H9 (cell line): ENCODE measurements around the gene ADCY1. TPM values are rescaled to one million over a fixed set of nuclear protein-coding genes. Genes with fewer than 3 reads are reported as not detected.

Experiments used
- DNase-seq: peaks from one replicate; pipeline ENCODE4 v3.0.0-alpha.2; 2017
- H2AFZ ChIP-seq: one replicate; pipeline ENCODE4 v1.6.1; 2013; ENCODE audit warnings: mild to moderate bottlenecking, low read length, control low read depth, moderate library complexity
- H2AK5ac ChIP-seq: 2 replicates; pipeline ENCODE4 v1.6.1; 2013; ENCODE audit warnings: low read length, control low read depth, mixed read lengths; ENCODE audit not compliant: insufficient read length
- H2BK120ac ChIP-seq: one replicate; pipeline ENCODE4 v1.6.1; 2013; ENCODE audit warnings: low read depth, mild to moderate bottlenecking, low read length, control low read depth, inconsistent platforms; ENCODE audit not compliant: poor library complexity, severe bottlenecking
- H2BK12ac ChIP-seq: 2 replicates; pipeline ENCODE4 v1.6.1; 2013; ENCODE audit warnings: low read length, control low read depth, mixed read lengths, low read depth; ENCODE audit not compliant: insufficient read length
- H2BK15ac ChIP-seq: 2 replicates; pipeline ENCODE4 v1.6.1; 2013; ENCODE audit warnings: low read depth, low read length, control low read depth
- H2BK20ac ChIP-seq: one replicate; pipeline ENCODE4 v1.6.1; 2013; ENCODE audit warnings: low read depth, mild to moderate bottlenecking, low read length, control low read depth, inconsistent platforms; ENCODE audit not compliant: poor library complexity, severe bottlenecking
- H2BK5ac ChIP-seq: 2 replicates; pipeline ENCODE4 v1.6.1; 2013; ENCODE audit warnings: low read length, control low read depth, mixed read lengths; ENCODE audit not compliant: insufficient read length
- H3K14ac ChIP-seq: 2 replicates; pipeline ENCODE4 v1.6.1; 2013; ENCODE audit warnings: low read length, control low read depth; ENCODE audit not compliant: insufficient read depth
- H3K18ac ChIP-seq: 2 replicates; pipeline ENCODE4 v1.6.1; 2013; ENCODE audit warnings: low read depth, mild to moderate bottlenecking, mixed read lengths, low read length, control low read depth; ENCODE audit not compliant: insufficient read length
- H3K23ac ChIP-seq: 2 replicates; pipeline ENCODE4 v1.6.1; 2013; ENCODE audit warnings: low read length, control low read depth, mixed read lengths, low read depth; ENCODE audit not compliant: insufficient read length
- H3K23me2 ChIP-seq: 2 replicates; pipeline ENCODE4 v1.6.1; 2013; ENCODE audit warnings: low read depth, mild to moderate bottlenecking, mixed read lengths, low read length, control low read depth; ENCODE audit not compliant: insufficient read length, poor library complexity, severe bottlenecking
- H3K27ac ChIP-seq: 2 replicates; pipeline ENCODE4 v1.5.1; 2013; ENCODE audit warnings: low read length, control low read depth, mixed read lengths, low read depth; ENCODE audit not compliant: insufficient read length
- H3K27me3 ChIP-seq: 2 replicates; pipeline ENCODE4 v1.6.1; 2013; ENCODE audit warnings: low read length, control low read depth, inconsistent platforms; ENCODE audit not compliant: insufficient read depth
- H3K4ac ChIP-seq: 2 replicates; pipeline ENCODE4 v1.6.1; 2013; ENCODE audit warnings: low read depth, mild to moderate bottlenecking, control low read depth, inconsistent platforms, low read length, moderate library complexity
- H3K4me1 ChIP-seq: 2 replicates; pipeline ENCODE4 v1.6.1; 2013; ENCODE audit warnings: low read length, control low read depth, inconsistent platforms; ENCODE audit not compliant: insufficient read depth
- H3K4me2 ChIP-seq: 2 replicates; pipeline ENCODE4 v1.6.1; 2013; ENCODE audit warnings: low read length, control low read depth, mixed read lengths; ENCODE audit not compliant: insufficient read length, insufficient read depth
- H3K56ac ChIP-seq: 2 replicates; pipeline ENCODE4 v1.6.1; 2013; ENCODE audit warnings: low read depth, mild to moderate bottlenecking, mixed read lengths, low read length, control low read depth; ENCODE audit not compliant: insufficient read length
- H3K79me1 ChIP-seq: 2 replicates; pipeline ENCODE4 v1.6.1; 2013; ENCODE audit warnings: low read depth, mild to moderate bottlenecking, moderate library complexity, low read length, control low read depth, inconsistent platforms; ENCODE audit not compliant: insufficient read depth, poor library complexity, severe bottlenecking
- H3K79me2 ChIP-seq: 2 replicates; pipeline ENCODE4 v1.6.1; 2013; ENCODE audit warnings: low read length, control low read depth, inconsistent platforms; ENCODE audit not compliant: insufficient read depth
- H3K9ac ChIP-seq: 2 replicates; pipeline ENCODE4 v1.6.1; 2013; ENCODE audit warnings: low read length, control low read depth, mixed read lengths; ENCODE audit not compliant: insufficient read length; ENCODE audit errors: extremely low read depth
- H3K9me3 ChIP-seq: one replicate; pipeline ENCODE4 v1.6.1; 2013; ENCODE audit warnings: low read depth, low read length, inconsistent platforms; ENCODE audit not compliant: control insufficient read depth
- H3T11ph ChIP-seq: one replicate; pipeline ENCODE4 v1.6.1; 2013; ENCODE audit warnings: mild to moderate bottlenecking, low read length, control low read depth, inconsistent platforms
- H4K20me1 ChIP-seq: one replicate; pipeline ENCODE4 v1.6.1; 2013; ENCODE audit not compliant: control insufficient read depth, insufficient read length, insufficient read depth
- H4K5ac ChIP-seq: 2 replicates; pipeline ENCODE4 v1.6.1; 2013; ENCODE audit warnings: low read depth, mild to moderate bottlenecking, mixed read lengths, low read length, control low read depth; ENCODE audit not compliant: insufficient read length
- H4K8ac ChIP-seq: replicated peaks from 2 replicates; pipeline ENCODE4 v1.6.1; 2013; ENCODE audit warnings: low read length, control low read depth, mixed read lengths, low read depth; ENCODE audit not compliant: insufficient read length
- H4K91ac ChIP-seq: 2 replicates; pipeline ENCODE4 v1.6.1; 2013; ENCODE audit warnings: low read depth, mild to moderate bottlenecking, moderate library complexity, mixed read lengths, low read length, control low read depth; ENCODE audit not compliant: insufficient read length
- H3K27ac Mint-ChIP-seq, 3 experiments: 2 replicates in 2 of 3; 3 replicates in 1 of 3; pipeline ENCODE4 v1.8.0; 2020 to 2021; ENCODE audit warnings: mixed read lengths in 3 of 3, mild to moderate bottlenecking in 1 of 3, moderate library complexity in 1 of 3
- H3K27me3 Mint-ChIP-seq: 2 replicates; pipeline ENCODE4 v1.8.0; 2021; ENCODE audit warnings: low read depth, mild to moderate bottlenecking, moderate library complexity, mixed read lengths
- H3K36me3 Mint-ChIP-seq, 3 experiments: 2 replicates in 2 of 3; 3 replicates in 1 of 3; pipeline ENCODE4 v1.8.0; 2020 to 2021; ENCODE audit warnings: low read depth in 3 of 3, mixed read lengths in 3 of 3; ENCODE audit not compliant: insufficient read depth in 1 of 3
- H3K4me1 Mint-ChIP-seq, 2 experiments: 2 replicates each; pipeline ENCODE4 v1.8.0; 2020; ENCODE audit warnings: mixed read lengths in 2 of 2
- H3K4me3 Mint-ChIP-seq, 2 experiments: 2 replicates in 1 of 2; 3 replicates in 1 of 2; pipeline ENCODE4 v1.8.0; 2020 to 2021; ENCODE audit warnings: mild to moderate bottlenecking in 2 of 2, mixed read lengths in 2 of 2, moderate library complexity in 1 of 2
- H3K9me3 Mint-ChIP-seq, 2 experiments: 2 replicates in 1 of 2; 3 replicates in 1 of 2; pipeline ENCODE4 v1.8.0; 2020; ENCODE audit warnings: mild to moderate bottlenecking in 2 of 2, mixed read lengths in 2 of 2, moderate library complexity in 1 of 2
- WGBS: extraction: QIAGEN DNeasy Blood & Tissue Kit; methylation state at CpG from one replicate; pipeline ENCODE4 v1.1.7; 2013; ENCODE audit warnings: missing lambda C conversion rate, low lambda C conversion rate, mixed read lengths; ENCODE audit not compliant: insufficient read length; ENCODE audit errors: extremely low coverage; 5-methylcytosine and 5-hydroxymethylcytosine counted together
- total RNA-seq: library from RNA; stranded (reverse); gene quantifications from 2 replicates; pipeline ENCODE4 v1.2.1, GENCODE V29; 2021
- TF ChIP-seq, protein P1 (sequence below): fragments of 200-600 bp; sonication (generic); conservative IDR thresholded peaks from 3 replicates; pipeline ENCODE4 v1.8.0; 2021; ENCODE audit warnings: antibody characterized with exemption, mild to moderate bottlenecking

ADCY1 gene
- total RNA-seq, 1 experiment from 2014 or later, result 21.6 TPM

GRCh38 chr7:45716380-45717203, 142.4 kb downstream of the ADCY1 start:
- H3K23ac ChIP-seq, result no peak overlapping the region
- TF ChIP-seq, protein P1, sequence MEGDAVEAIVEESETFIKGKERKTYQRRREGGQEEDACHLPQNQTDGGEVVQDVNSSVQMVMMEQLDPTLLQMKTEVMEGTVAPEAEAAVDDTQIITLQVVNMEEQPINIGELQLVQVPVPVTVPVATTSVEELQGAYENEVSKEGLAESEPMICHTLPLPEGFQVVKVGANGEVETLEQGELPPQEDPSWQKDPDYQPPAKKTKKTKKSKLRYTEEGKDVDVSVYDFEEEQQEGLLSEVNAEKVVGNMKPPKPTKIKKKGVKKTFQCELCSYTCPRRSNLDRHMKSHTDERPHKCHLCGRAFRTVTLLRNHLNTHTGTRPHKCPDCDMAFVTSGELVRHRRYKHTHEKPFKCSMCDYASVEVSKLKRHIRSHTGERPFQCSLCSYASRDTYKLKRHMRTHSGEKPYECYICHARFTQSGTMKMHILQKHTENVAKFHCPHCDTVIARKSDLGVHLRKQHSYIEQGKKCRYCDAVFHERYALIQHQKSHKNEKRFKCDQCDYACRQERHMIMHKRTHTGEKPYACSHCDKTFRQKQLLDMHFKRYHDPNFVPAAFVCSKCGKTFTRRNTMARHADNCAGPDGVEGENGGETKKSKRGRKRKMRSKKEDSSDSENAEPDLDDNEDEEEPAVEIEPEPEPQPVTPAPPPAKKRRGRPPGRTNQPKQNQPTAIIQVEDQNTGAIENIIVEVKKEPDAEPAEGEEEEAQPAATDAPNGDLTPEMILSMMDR, result no peak
- H3K18ac ChIP-seq, result no peak overlapping the region
- H2AK5ac ChIP-seq, result no peak overlapping the region
- no peak overlapping the region for H2BK15ac ChIP-seq
- no peak overlapping the region for H4K8ac ChIP-seq
- no peaks in the 10 kb centered on the region for H3K9me3 ChIP-seq
- no peak overlapping the region for H3K27ac ChIP-seq
- no peaks in the 10 kb centered on the region for H3K23me2 ChIP-seq
- H3K14ac ChIP-seq, result no peak overlapping the region
- Mint-ChIP-seq H3K4me3 (no peak overlapping the region; a peak in 1 of 5 replicates), H3K9me3 (no peaks in the 10 kb centered on the region), H3K4me1 (no peaks in the 10 kb centered on the region), H3K27ac (peak overlapping the region in 1 of 3 experiments; percentile 67; a peak in 1 of 7 replicates), H3K27me3 (no peaks in the 10 kb centered on the region), H3K36me3 (peaks cover 0 to 4% (median 3%) of the 10 kb centered on the region in 3 experiments; a peak in 2 of 7 replicates)
- H3K4me1 ChIP-seq, result no peaks in the 10 kb centered on the region
- no peak overlapping the region for H2BK20ac ChIP-seq
- no peak overlapping the region for H4K91ac ChIP-seq
- H3K79me1 ChIP-seq, result no peaks in the 10 kb centered on the region
- DNase-seq, result peak; percentile 17
- no peak overlapping the region for H2BK12ac ChIP-seq
- no peak overlapping the region for H2AFZ ChIP-seq
- H3K9ac ChIP-seq, result no peak overlapping the region
- H3K4me2 ChIP-seq, result no peak overlapping the region
- no peaks in the 10 kb centered on the region for H3K27me3 ChIP-seq
- no CpG with 5 or more reads among the region's 16 CpGs for WGBS
- no peaks in the 10 kb centered on the region for H3K79me2 ChIP-seq
- H2BK5ac ChIP-seq, result no peak overlapping the region
- no peak overlapping the region for H4K5ac ChIP-seq
- H3T11ph ChIP-seq, result no peak overlapping the region
- H3K56ac ChIP-seq, result no peak overlapping the region
- no peaks in the 10 kb centered on the region for H4K20me1 ChIP-seq
- no peak overlapping the region for H3K4ac ChIP-seq
- no peak overlapping the region for H2BK120ac ChIP-seq
